ENCODE measurements around the gene CYP24A1. TPM values are rescaled to one million over a fixed set of nuclear protein-coding genes. Genes with fewer than 3 reads are reported as not detected.

The CYP24A1 gene
- total and polyA plus RNA-seq, 2 of the 13 experiments (the other 11 are each of a cell fraction or from before 2014, with no cell fraction given): 9.4 to 32.7 TPM

- peak; percentile 49; the same call in 1 of the 2 replicates for TF ChIP-seq ZNF281 (CRISPR knock-in tag; IDR thresholded peaks at IDR 0.05; ENCODE audit: borderline replicate concordance)
- TF ChIP-seq DR1 (CRISPR knock-in tag; IDR thresholded peaks at IDR 0.05): peak; percentile 59; the same call in 1 of the 2 replicates
- peak; percentile 99 for TF ChIP-seq ELF3 (CRISPR knock-in tag; IDR thresholded peaks at IDR 0.05)
- no peak; the same call in 1 of the 2 replicates for TF ChIP-seq ZNF484 (CRISPR knock-in tag; IDR thresholded peaks at IDR 0.05; ENCODE audit: borderline replicate concordance, low read depth)
- TF ChIP-seq ZFP82 (CRISPR knock-in tag; IDR thresholded peaks at IDR 0.05; ENCODE audit: borderline replicate concordance): no peak
- TF ChIP-seq BCLAF1 (IDR thresholded peaks at IDR 0.05): no peak
- no peak for TF ChIP-seq SRSF4 (IDR thresholded peaks at IDR 0.05; ENCODE audit: low read depth, low read length, poor library complexity, severe bottlenecking)
- peak; percentile 94 for TF ChIP-seq NFIC (IDR thresholded peaks at IDR 0.05; ENCODE audit: low read length)
- peak in 1 of 2 experiments; percentile 57; a peak in 1 of 4 replicates for TF ChIP-seq ATF4 (CRISPR knock-in tag; IDR thresholded peaks at IDR 0.05)
- TF ChIP-seq SMARCC2 (IDR thresholded peaks at IDR 0.05): no peak
- TF ChIP-seq TMF1 (CRISPR knock-in tag; IDR thresholded peaks at IDR 0.05; ENCODE audit: low read depth): no peak
- no peak for TF ChIP-seq SCMH1 (CRISPR knock-in tag; IDR thresholded peaks at IDR 0.05; ENCODE audit: borderline replicate concordance)
- no peak for TF ChIP-seq HNRNPH1 (optimal IDR thresholded peaks at IDR 0.05; ENCODE audit: low read depth, low read length)
- TF ChIP-seq ZNF124 (CRISPR knock-in tag; IDR thresholded peaks at IDR 0.05): peak; percentile 80; the same call in 1 of the 2 replicates
- TF ChIP-seq MAFK (conservative IDR thresholded peaks at IDR 0.05 in 1 of 2, IDR thresholded peaks at IDR 0.05 in 1 of 2; ENCODE audit: low read length in 2 of 2): no peak
- no peak for TF ChIP-seq SRSF9 (IDR thresholded peaks at IDR 0.05; ENCODE audit: borderline replicate concordance, insufficient read depth, low read depth, low read length, poor library complexity, severe bottlenecking)
- TF ChIP-seq ZNF460 (CRISPR knock-in tag; IDR thresholded peaks at IDR 0.05; ENCODE audit: borderline replicate concordance): no peak
- TF ChIP-seq E2F1 (CRISPR knock-in tag; IDR thresholded peaks at IDR 0.05): no peak
- TF ChIP-seq ZNF549 (CRISPR knock-in tag; IDR thresholded peaks at IDR 0.05): 0 out of 2 replicates have a peak, but pooled peaks have one; percentile 64
- TF ChIP-seq ETV6 (CRISPR knock-in tag; conservative IDR thresholded peaks at IDR 0.05): peak; percentile 88
- TF ChIP-seq ZC3H13 (CRISPR knock-in tag; IDR thresholded peaks at IDR 0.05): peak; percentile 46; the same call in 1 of the 2 replicates
Measured at GRCh38 chr20:54107600-54108325, 66.0 kb downstream of the CYP24A1 start (continued).
